Fibroblast of skin of right quadriceps (primary cell): ENCODE results near the gene MS4A6E.
"Not testable (repeated sequence)": the region's sequence is repeated elsewhere in the genome, so short reads cannot be mapped to it uniquely, and the experiment has no call there.

Experiments used
- DNase-seq: peaks from one replicate; pipeline ENCODE4 v3.0.0-alpha.2; 2013

The MS4A6E gene

GRCh38 chr11:60338053-60338452 lies 11.0 kb downstream of the MS4A6E start:
- DNase-seq: no peak

GRCh38 chr11:60339356-60339755 lies 12.3 kb downstream of the MS4A6E start:
- DNase-seq: no peak

GRCh38 chr11:60343094-60343704 lies 16.1 kb downstream of the MS4A6E start:
- DNase-seq: no peak

- DNase-seq: no peak
Observed at GRCh38 chr11:60344146-60344545, 17.1 kb downstream of the MS4A6E start.

GRCh38 chr11:60345489-60345888 lies 18.4 kb downstream of the MS4A6E start:
- DNase-seq: no peak

- no peak for DNase-seq
Observed at GRCh38 chr11:60347084-60347797, 20.2 kb downstream of the MS4A6E start.

GRCh38 chr11:60348116-60348515 lies 21.1 kb downstream of the MS4A6E start:
- no peak for DNase-seq

- DNase-seq: no peak
Observed at GRCh38 chr11:60349990-60350389, 22.9 kb downstream of the MS4A6E start.

GRCh38 chr11:60357771-60358170 lies 30.7 kb downstream of the MS4A6E start:
- no peak for DNase-seq

- no peak for DNase-seq
Observed at GRCh38 chr11:60360621-60361020, 33.6 kb downstream of the MS4A6E start.

GRCh38 chr11:60362241-60362640 lies 35.2 kb downstream of the MS4A6E start:
- DNase-seq: no peak

- peak; percentile 28 for DNase-seq
Observed at GRCh38 chr11:60363542-60364470, 36.8 kb downstream of the MS4A6E start.

GRCh38 chr11:60366262-60366904 lies 39.3 kb downstream of the MS4A6E start:
- DNase-seq: not testable (repeated sequence)

GRCh38 chr11:60367009-60367408 lies 40.0 kb downstream of the MS4A6E start:
- DNase-seq: no peak

- no peak for DNase-seq
Observed at GRCh38 chr11:60367896-60368295, 40.8 kb downstream of the MS4A6E start.

- no peak for DNase-seq
Observed at GRCh38 chr11:60370252-60370810, 43.3 kb downstream of the MS4A6E start.

GRCh38 chr11:60370811-60371298 lies 43.8 kb downstream of the MS4A6E start:
- no peak for DNase-seq

GRCh38 chr11:60371386-60371785 lies 44.3 kb downstream of the MS4A6E start:
- no peak for DNase-seq

- DNase-seq: no peak
Observed at GRCh38 chr11:60371854-60372253, 44.8 kb downstream of the MS4A6E start.

GRCh38 chr11:60372767-60373166 lies 45.7 kb downstream of the MS4A6E start:
- no peak for DNase-seq

- no peak for DNase-seq
Observed at GRCh38 chr11:60375316-60375715, 48.3 kb downstream of the MS4A6E start.

- no peak for DNase-seq
Observed at GRCh38 chr11:60376601-60377000, 49.5 kb downstream of the MS4A6E start.
